ENCODE measurements around the gene NADK2. TPM values are rescaled to one million over a fixed set of nuclear protein-coding genes. Genes with fewer than 3 reads are reported as not detected.

Gene NADK2
- total RNA-seq, 2 donors from 2014 or later: 28.6 to 31.3 TPM

DNA sequence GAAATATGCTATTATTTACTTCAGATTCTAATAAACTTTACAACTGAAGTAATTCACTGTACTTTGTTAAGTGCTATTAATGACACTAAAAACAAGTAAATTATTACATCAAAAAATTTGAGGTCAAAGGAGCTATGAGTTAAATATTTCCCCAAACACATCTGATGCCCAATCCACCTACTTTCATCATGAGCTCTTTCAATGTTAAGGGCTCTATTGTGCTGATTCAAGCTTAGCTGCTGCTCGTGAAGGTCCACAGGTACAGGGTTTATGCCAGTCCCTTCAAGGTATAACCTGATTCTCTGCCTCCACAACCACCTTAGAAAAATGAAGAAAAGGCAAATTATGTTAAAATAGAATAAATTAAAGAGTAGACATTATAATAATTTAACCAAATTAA lies 24.2 kb downstream of the NADK2 start:
- no peak overlapping the region for H3K9ac ChIP-seq (ENCODE audit: low read depth in 2 of 2, low read length in 2 of 2)
- TF ChIP-seq, protein P1, sequence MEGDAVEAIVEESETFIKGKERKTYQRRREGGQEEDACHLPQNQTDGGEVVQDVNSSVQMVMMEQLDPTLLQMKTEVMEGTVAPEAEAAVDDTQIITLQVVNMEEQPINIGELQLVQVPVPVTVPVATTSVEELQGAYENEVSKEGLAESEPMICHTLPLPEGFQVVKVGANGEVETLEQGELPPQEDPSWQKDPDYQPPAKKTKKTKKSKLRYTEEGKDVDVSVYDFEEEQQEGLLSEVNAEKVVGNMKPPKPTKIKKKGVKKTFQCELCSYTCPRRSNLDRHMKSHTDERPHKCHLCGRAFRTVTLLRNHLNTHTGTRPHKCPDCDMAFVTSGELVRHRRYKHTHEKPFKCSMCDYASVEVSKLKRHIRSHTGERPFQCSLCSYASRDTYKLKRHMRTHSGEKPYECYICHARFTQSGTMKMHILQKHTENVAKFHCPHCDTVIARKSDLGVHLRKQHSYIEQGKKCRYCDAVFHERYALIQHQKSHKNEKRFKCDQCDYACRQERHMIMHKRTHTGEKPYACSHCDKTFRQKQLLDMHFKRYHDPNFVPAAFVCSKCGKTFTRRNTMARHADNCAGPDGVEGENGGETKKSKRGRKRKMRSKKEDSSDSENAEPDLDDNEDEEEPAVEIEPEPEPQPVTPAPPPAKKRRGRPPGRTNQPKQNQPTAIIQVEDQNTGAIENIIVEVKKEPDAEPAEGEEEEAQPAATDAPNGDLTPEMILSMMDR (IDR thresholded peaks at IDR 0.05): no peak
- no peak for DNase-seq
- H3K9me3 ChIP-seq: no peaks in the 10 kb centered on the region
- intact Hi-C loops (cut with DNase I): no loop called here
- H3K4me1 ChIP-seq: no peaks in the 10 kb centered on the region
- no peaks in the 10 kb centered on the region for H3K27me3 ChIP-seq
- H3K36me3 ChIP-seq: no peaks in the 10 kb centered on the region
- no peak overlapping the region for H3K27ac ChIP-seq
- H3K4me3 ChIP-seq: no peak overlapping the region

DNA sequence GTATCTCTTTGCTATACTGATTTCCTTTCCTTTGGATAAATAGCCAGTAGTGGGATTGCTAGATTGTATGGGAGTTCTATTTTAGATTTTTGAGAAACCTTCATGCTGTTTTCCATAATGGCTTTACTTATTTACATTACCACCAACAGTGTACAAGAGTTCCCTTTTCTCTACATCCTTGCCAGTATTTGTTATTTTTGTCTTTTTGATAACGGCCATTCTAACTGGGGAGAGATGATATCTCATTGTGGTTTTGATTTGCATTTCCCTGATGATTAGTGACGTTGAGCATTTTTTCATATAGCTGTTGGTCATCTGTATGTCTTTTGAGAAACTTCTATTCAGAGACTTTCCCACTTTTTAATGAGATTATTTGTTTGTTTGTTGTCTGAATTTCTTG lies 25.8 kb downstream of the NADK2 start:
- Histone ChIP-seq H3K9ac (ENCODE audit: low read depth in 2 of 2, low read length in 2 of 2) (no peak overlapping the region), H3K27me3 (no peaks in the 10 kb centered on the region), H3K4me1 (no peaks in the 10 kb centered on the region), H3K36me3 (no peaks in the 10 kb centered on the region), H3K27ac (no peak overlapping the region), H3K4me3 (no peak overlapping the region), H3K9me3 (no peaks in the 10 kb centered on the region)
- TF ChIP-seq, protein P1 (IDR thresholded peaks at IDR 0.05): no peak
- DNase-seq: no peak
- intact Hi-C loops (cut with DNase I): no loop called here

DNA sequence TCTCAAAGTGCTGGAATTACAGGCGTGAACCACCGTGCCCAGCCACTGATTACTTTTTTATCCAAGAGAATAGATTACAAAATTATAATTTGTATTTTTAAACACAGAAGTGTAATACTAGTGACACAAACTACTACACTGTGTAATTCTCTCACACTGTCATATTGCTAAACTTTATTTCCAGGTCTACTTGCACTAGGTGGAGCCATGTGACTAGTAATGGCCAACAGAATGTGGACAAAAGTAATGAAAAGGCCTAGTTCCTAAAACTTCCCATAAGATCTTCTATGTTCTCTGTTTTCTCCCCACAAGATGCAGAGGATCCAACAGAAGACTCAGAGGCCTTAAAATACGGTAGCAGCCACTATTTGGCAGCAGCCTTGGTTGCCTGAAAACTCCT lies 27.3 kb downstream of the NADK2 start:
- H3K27ac ChIP-seq: no peak overlapping the region
- intact Hi-C loops (cut with DNase I): no loop called here
- H3K9me3 ChIP-seq: no peaks in the 10 kb centered on the region
- H3K9ac ChIP-seq (ENCODE audit: low read depth in 2 of 2, low read length in 2 of 2): no peak overlapping the region
- no peak for DNase-seq
- no peaks in the 10 kb centered on the region for H3K36me3 ChIP-seq
- H3K4me3 ChIP-seq: no peak overlapping the region
- no peaks in the 10 kb centered on the region for H3K27me3 ChIP-seq
- TF ChIP-seq, protein P1 (IDR thresholded peaks at IDR 0.05): no peak
- no peaks in the 10 kb centered on the region for H3K4me1 ChIP-seq

DNA sequence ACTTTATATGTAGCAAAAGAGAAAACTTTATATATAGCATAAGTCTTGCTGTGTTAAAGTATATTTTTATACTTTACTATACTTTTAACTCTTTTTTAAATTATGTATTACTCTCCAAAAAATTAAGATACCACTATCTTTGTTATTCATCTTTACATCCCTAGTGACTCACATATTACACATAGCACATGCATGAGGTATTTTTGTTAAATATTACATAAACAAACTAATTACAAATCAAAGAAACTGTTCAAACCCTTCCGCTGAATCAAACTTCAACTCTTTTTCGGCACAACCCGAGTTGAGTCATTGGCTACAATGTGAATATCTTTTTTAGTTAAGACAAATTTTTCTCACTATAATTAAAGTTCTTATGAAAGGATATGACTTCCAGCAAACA lies 32.1 kb downstream of the NADK2 start:
- intact Hi-C loops (cut with DNase I): no loop called here
- H3K27ac ChIP-seq: no peak overlapping the region
- no peaks in the 10 kb centered on the region for H3K4me1 ChIP-seq
- H3K27me3 ChIP-seq: no peaks in the 10 kb centered on the region
- no peaks in the 10 kb centered on the region for H3K36me3 ChIP-seq
- no peak overlapping the region for H3K9ac ChIP-seq (ENCODE audit: low read depth in 2 of 2, low read length in 2 of 2)
- no peaks in the 10 kb centered on the region for H3K9me3 ChIP-seq
- TF ChIP-seq, protein P1 (IDR thresholded peaks at IDR 0.05): no peak
- H3K4me3 ChIP-seq: no peak overlapping the region
- no peak for DNase-seq

DNA sequence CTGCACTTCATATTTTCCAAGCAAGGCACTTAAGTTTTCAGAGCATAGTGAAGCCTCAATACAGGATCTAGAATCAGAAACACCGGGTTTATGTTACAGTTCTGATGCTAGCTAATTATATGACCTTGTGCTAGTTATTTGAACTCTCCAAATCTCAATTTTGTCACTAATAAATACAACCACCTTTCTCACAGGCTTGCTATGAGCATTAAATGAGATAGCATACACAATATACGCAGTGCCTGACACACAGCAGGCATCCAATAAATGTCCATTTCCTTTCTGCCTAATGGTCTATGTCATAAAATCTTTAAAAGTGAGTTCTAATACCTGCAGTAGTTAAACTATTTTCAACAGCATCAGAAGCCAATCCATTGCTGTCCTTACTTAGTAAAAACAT lies 32.9 kb downstream of the NADK2 start:
- no peaks in the 10 kb centered on the region for H3K4me1 ChIP-seq
- TF ChIP-seq, protein P1 (IDR thresholded peaks at IDR 0.05): no peak
- H3K9ac ChIP-seq (ENCODE audit: low read depth in 2 of 2, low read length in 2 of 2): no peak overlapping the region
- H3K27me3 ChIP-seq: no peaks in the 10 kb centered on the region
- no peaks in the 10 kb centered on the region for H3K9me3 ChIP-seq
- intact Hi-C loops (cut with DNase I): no loop called here
- no peak overlapping the region for H3K27ac ChIP-seq
- H3K36me3 ChIP-seq: no peaks in the 10 kb centered on the region
- DNase-seq: no peak
- no peak overlapping the region for H3K4me3 ChIP-seq

DNA sequence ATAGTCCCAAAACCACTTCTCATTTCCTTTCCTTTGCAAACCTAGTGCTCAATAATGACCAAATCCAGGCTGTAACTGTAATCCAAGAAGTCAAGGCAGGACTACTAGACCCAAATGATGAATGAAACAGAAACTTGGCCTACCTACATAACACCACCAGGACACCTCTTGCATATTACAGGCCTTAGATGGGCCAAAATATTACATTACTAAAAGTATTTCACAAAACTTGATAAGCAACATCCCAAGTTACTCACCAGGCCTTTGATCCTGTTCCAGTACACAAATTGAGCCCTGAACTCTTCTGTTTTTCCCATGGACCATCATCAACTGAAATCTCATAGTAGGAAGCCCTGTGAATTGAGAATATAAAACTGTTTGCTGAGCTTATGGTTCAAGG lies 34.8 kb downstream of the NADK2 start:
- Histone ChIP-seq H3K27ac (no peak overlapping the region), H3K4me1 (no peaks in the 10 kb centered on the region), H3K27me3 (no peaks in the 10 kb centered on the region), H3K9ac (ENCODE audit: low read depth in 2 of 2, low read length in 2 of 2) (no peak overlapping the region), H3K9me3 (no peaks in the 10 kb centered on the region), H3K4me3 (no peak overlapping the region), H3K36me3 (no peaks in the 10 kb centered on the region)
- DNase-seq: no peak
- intact Hi-C loops (cut with DNase I): no loop called here
- TF ChIP-seq, protein P1 (IDR thresholded peaks at IDR 0.05): no peak
